OCI-LY7 (cell line): Measurements from ENCODE around the gene EDEM1. TPM values are rescaled to one million over a fixed set of nuclear protein-coding genes. Genes with fewer than 3 reads are reported as not detected.
A peak's percentile ranks its signal among the peaks of the same experiment; 100 is the strongest.

Experiments
- BruUV-seq: library from RNA; stranded (reverse); fragments of 400-500 nt; replicated peaks from 2 replicates; lab custom pipeline; 2021; lab: Mats Ljungman, UMichigan
- CTCF ChIA-PET: fragments of 300-600 bp; sonication (Branson Sonifier 250); formaldehyde crosslinking; loops from one replicate; lab custom pipeline; 2022; ENCODE audit warnings: antibody characterized with exemption; ENCODE audit not compliant: unreplicated experiment; lab: Charles Lee
- POLR2A ChIA-PET: fragments of 300-600 bp; sonication (Branson Sonifier 250); formaldehyde crosslinking; loops from one replicate; lab custom pipeline; 2022; ENCODE audit warnings: antibody characterized with exemption; lab: Charles Lee
- DNase-seq: peaks from one replicate; pipeline ENCODE4 v3.0.0-alpha.2; 2015; ENCODE audit warnings: low spot score
- H2AFZ ChIP-seq: fragments of 200-600 bp; sonication (generic), shearing (Covaris generic); 2 replicates; pipeline ENCODE4 v1.6.1; 2014; ENCODE audit warnings: mild to moderate bottlenecking, antibody characterized with exemption, low read length, moderate library complexity
- H3K27ac ChIP-seq: fragments of 200-600 bp; sonication (generic); 2 replicates; pipeline ENCODE4 v1.5.1; 2014; ENCODE audit warnings: mixed run types, low read depth, mild to moderate bottlenecking, moderate library complexity, low read length, inconsistent platforms; ENCODE audit not compliant: poor library complexity, severe bottlenecking
- H3K36me3 ChIP-seq: fragments of 200-600 bp; sonication (generic); 2 replicates; pipeline ENCODE4 v1.6.1; 2014; ENCODE audit warnings: mild to moderate bottlenecking, antibody characterized with exemption, low read length, moderate library complexity, mixed read lengths; ENCODE audit not compliant: insufficient read depth
- H3K4me1 ChIP-seq: fragments of 200-600 bp; sonication (generic); 2 replicates; pipeline ENCODE4 v1.5.1; 2014; ENCODE audit warnings: mild to moderate bottlenecking, low read length; ENCODE audit not compliant: insufficient read depth, poor library complexity, severe bottlenecking
- H3K4me2 ChIP-seq: fragments of 200-600 bp; sonication (generic); 2 replicates; pipeline ENCODE4 v1.6.1; 2014; ENCODE audit warnings: mild to moderate bottlenecking, low read length
- H3K4me3 ChIP-seq: fragments of 200-600 bp; sonication (generic); 2 replicates; pipeline ENCODE4 v1.5.1; 2014; ENCODE audit warnings: mild to moderate bottlenecking, low read depth, low read length; ENCODE audit not compliant: poor library complexity, severe bottlenecking
- H3K79me2 ChIP-seq: fragments of 200-600 bp; sonication (generic); 2 replicates; pipeline ENCODE4 v1.6.1; 2016; ENCODE audit warnings: low read depth, mild to moderate bottlenecking, low read length, moderate library complexity, mixed read lengths; ENCODE audit not compliant: insufficient read depth
- H3K9me2 ChIP-seq: fragments of 200-600 bp; sonication (generic); 2 replicates; pipeline ENCODE4 v1.6.1; 2016; ENCODE audit warnings: mild to moderate bottlenecking, low read length, mixed read lengths; ENCODE audit not compliant: insufficient read depth
- H3K9me3 ChIP-seq: fragments of 200-600 bp; sonication (generic); 2 replicates; pipeline ENCODE4 v1.6.1; 2014; ENCODE audit warnings: mild to moderate bottlenecking, mixed run types, low read length, mixed read lengths
- H4K20me1 ChIP-seq: fragments of 200-600 bp; sonication (generic); 2 replicates; pipeline ENCODE4 v1.6.1; 2014; ENCODE audit warnings: mild to moderate bottlenecking, antibody characterized with exemption, low read length, moderate library complexity, mixed read lengths; ENCODE audit not compliant: insufficient read depth
- CTCF ChIP-seq: fragments of 200-600 bp; sonication (generic); conservative IDR thresholded peaks from 2 replicates; pipeline ENCODE4 v1.5.1; 2014; ENCODE audit warnings: mild to moderate bottlenecking, antibody characterized with exemption, low read length, moderate library complexity, mixed read lengths
- EZH2phosphoT487 ChIP-seq: fragments of 200-600 bp; sonication (generic); IDR thresholded peaks from 2 replicates; pipeline ENCODE4 v1.6.1; 2018; ENCODE audit warnings: low read depth, borderline replicate concordance, mild to moderate bottlenecking, mixed run types, antibody characterized with exemption, low read length, moderate library complexity, mixed read lengths
- intact Hi-C: fragments of 100-400 bp; cut with micrococcal nuclease; formaldehyde crosslinking; loops from one replicate; pipeline ENCODE4 v1.10.0; 2022; ENCODE audit not compliant: unreplicated experiment
- total RNA-seq, 2 experiments: library from RNA; depleted of rRNA in 1 of 2; stranded (reverse); fragments of >200 nt in 1 of 2; shearing (Covaris generic) in 1 of 2; gene quantifications; 2 replicates each; pipeline ENCODE4 v1.2.3, GENCODE V29; 2014 to 2022

The EDEM1 gene
- total RNA-seq, 2 experiments from 2014 or later: 186 to 337 TPM

GRCh38 chr3:5255404-5256344 is 68.2 kb downstream of the EDEM1 start:
- no TSS peak for BruUV-seq
- no peak for DNase-seq
- Histone ChIP-seq H3K9me3 (no peaks in the 10 kb centered on the region), H4K20me1 (no peaks in the 10 kb centered on the region), H3K4me1 (peaks cover 8% of the 10 kb centered on the region), H3K4me3 (no peak overlapping the region), H3K4me2 (no peak overlapping the region), H3K36me3 (no peaks in the 10 kb centered on the region), H3K79me2 (no peaks in the 10 kb centered on the region), H3K27ac (no peak overlapping the region), H2AFZ (no peak overlapping the region), H3K9me2 (no peaks in the 10 kb centered on the region)
- CTCF ChIA-PET: no interaction called here
- intact Hi-C loops: no loop called here
- POLR2A ChIA-PET: interaction anchor here (0.5 to 1.1 kb wide), 3 partner anchors 11 to 267 kb away, joined by 3 read pairs; no protein-coding TSS in a partner anchor
- TF ChIP-seq CTCF (no peak), EZH2phosphoT487 (no peak)

GRCh38 chr3:5258526-5258925 is 71.0 kb downstream of the EDEM1 start:
- no peak overlapping the region for H3K4me2 ChIP-seq
- H3K36me3 ChIP-seq: no peaks in the 10 kb centered on the region
- no peak overlapping the region for H3K27ac ChIP-seq
- no peak overlapping the region for H3K4me3 ChIP-seq
- no peaks in the 10 kb centered on the region for H3K9me3 ChIP-seq
- H3K79me2 ChIP-seq: no peaks in the 10 kb centered on the region
- peaks cover 23% of the 10 kb centered on the region for H3K4me1 ChIP-seq
- no peaks in the 10 kb centered on the region for H3K9me2 ChIP-seq
- no peaks in the 10 kb centered on the region for H4K20me1 ChIP-seq
- DNase-seq: no peak
- TF ChIP-seq EZH2phosphoT487: no peak
- POLR2A ChIA-PET: interaction anchor here (1.0 to 1.2 kb wide), 2 partner anchors 11 to 16 kb away, joined by 3 read pairs; no protein-coding TSS in a partner anchor
- no TSS peak for BruUV-seq
- no peak overlapping the region for H2AFZ ChIP-seq
- CTCF ChIA-PET: no interaction called here
- intact Hi-C loops: no loop called here

- POLR2A ChIA-PET: interaction anchor here (0.7 to 1.4 kb wide), 3 partner anchors 16 to 37 kb away, joined by 3 to 8 read pairs (median 3); no protein-coding TSS in a partner anchor
- DNase-seq: peak; percentile 63
- intact Hi-C loops: no loop called here
These were observed 73.5 kb downstream of the EDEM1 start for GRCh38 chr3:5260992-5261501.

More at GRCh38 chr3:5260992-5261501, 73.5 kb downstream of the EDEM1 start:
- peak overlapping the region; percentile 60 for H3K4me2 ChIP-seq
- H3K4me1 ChIP-seq: peaks cover 23% of the 10 kb centered on the region
- CTCF ChIA-PET: no interaction called here
- H3K9me2 ChIP-seq: no peaks in the 10 kb centered on the region
- peak overlapping the region; percentile 36 for H3K4me3 ChIP-seq
- H2AFZ ChIP-seq: peak overlapping the region; percentile 93
- no peaks in the 10 kb centered on the region for H3K79me2 ChIP-seq
- no peaks in the 10 kb centered on the region for H3K9me3 ChIP-seq
- H3K36me3 ChIP-seq: no peaks in the 10 kb centered on the region
- TF ChIP-seq EZH2phosphoT487: no peak
- TF ChIP-seq CTCF: no peak
- H4K20me1 ChIP-seq: no peaks in the 10 kb centered on the region
- no TSS peak for BruUV-seq
- H3K27ac ChIP-seq: peak overlapping the region; percentile 56
